ENCODE data around the gene DOCK2. TPM values are rescaled to one million over a fixed set of nuclear protein-coding genes. Genes with fewer than 3 reads are reported as not detected.

Gene DOCK2
- total and polyA plus RNA-seq, 2 of the 8 experiments (the other 6 are each of a cell fraction or from before 2014, with no cell fraction given): 3.9 to 5.7 TPM

GRCh38 chr5:169615561-169615960, 21.5 kb upstream of the DOCK2 start:
- no peaks in the 10 kb centered on the region for H3K4me1 ChIP-seq (replicated peaks in 1 of 4; ENCODE audit: control insufficient read depth in 3 of 4, insufficient read depth in 4 of 4, low read length in 3 of 4)
- no peak overlapping the region for H3K23ac ChIP-seq (ENCODE audit: insufficient read length)
- H3K56ac ChIP-seq (replicated peaks; ENCODE audit: insufficient read length, low read depth, low read length): no peak overlapping the region
- ChIA-PET POLR2A (ENCODE audit: partially characterized antibody) (no interaction called here), CTCF (ENCODE audit: partially characterized antibody) (no interaction called here)
- no peak overlapping the region for H2AK5ac ChIP-seq (ENCODE audit: low read depth, low read length)
- H2BK5ac ChIP-seq (ENCODE audit: low read depth, low read length): no peak overlapping the region
- no peak overlapping the region for H4K8ac ChIP-seq (ENCODE audit: extremely low read depth, insufficient read depth, low read length)
- no peak overlapping the region for H3K4ac ChIP-seq (replicated peaks; ENCODE audit: insufficient read length, low read depth, low read length)
- H2BK12ac ChIP-seq (ENCODE audit: low read depth, low read length): no peak overlapping the region
- peaks cover 5 to 8% of the 10 kb centered on the region in 2 experiments; a peak in 3 of 4 replicates for H3K9me3 ChIP-seq (ENCODE audit: insufficient read depth in 2 of 2, low read depth in 1 of 2, low read length in 1 of 2)
- H3K4me2 ChIP-seq (ENCODE audit: insufficient read depth in 1 of 2, low read depth in 2 of 2, low read length in 2 of 2): no peak overlapping the region
- no peak overlapping the region for H3K27ac ChIP-seq (ENCODE audit: low read depth, low read length)
- no peak overlapping the region for H3K9ac ChIP-seq (replicated peaks in 1 of 4; ENCODE audit: extremely low read depth in 1 of 4, low read depth in 3 of 4, low read length in 3 of 4)
- WGBS, 2 experiments (ENCODE audit: extremely low coverage in 1 of 2, insufficient coverage in 1 of 2, insufficient read length in 1 of 2, insufficient replicate concordance in 2 of 2, low coverage in 1 of 2, low lambda C conversion rate in 2 of 2, missing lambda C conversion rate in 1 of 2): 94% methylated on average over 1 of the region's 1 CpG; no CpG with 5 or more reads in 1 of the 2 experiments
- no peak overlapping the region for H3K14ac ChIP-seq (ENCODE audit: insufficient read length)
- H3K23me2 ChIP-seq (ENCODE audit: low read depth, low read length): no peaks in the 10 kb centered on the region
- no peaks in the 10 kb centered on the region for H3K79me2 ChIP-seq (ENCODE audit: control insufficient read depth in 1 of 2, insufficient read depth in 2 of 2, low read length in 2 of 2)
- no peak overlapping the region for H2BK15ac ChIP-seq (ENCODE audit: low read length)
- no peak overlapping the region for H2BK120ac ChIP-seq (replicated peaks; ENCODE audit: low read depth, low read length)
- no peak overlapping the region for H3K18ac ChIP-seq (ENCODE audit: extremely low read depth, low read length)
- no peak overlapping the region for H4K5ac ChIP-seq (ENCODE audit: insufficient read length, low read depth, low read length)
- no peaks in the 10 kb centered on the region for H4K20me1 ChIP-seq (replicated peaks in 1 of 2; ENCODE audit: control insufficient read depth in 1 of 2, insufficient read depth in 2 of 2, low read length in 2 of 2)
- no peak for TF ChIP-seq POLR2A (IDR thresholded peaks at IDR 0.05; ENCODE audit: control extremely low read depth in 1 of 2, low read depth in 2 of 2, low read length in 2 of 2)
- no peak for TF ChIP-seq EZH2 (IDR thresholded peaks at IDR 0.05; ENCODE audit: low read depth, low read length, severe bottlenecking)
- no peak for TF ChIP-seq TEAD4 (IDR thresholded peaks at IDR 0.05; ENCODE audit: low read depth, low read length)
- no peaks in the 10 kb centered on the region for H3K36me3 ChIP-seq (ENCODE audit: control insufficient read depth in 2 of 4, insufficient read depth in 4 of 4, low read length in 3 of 4)
- FAIRE-seq (no peak), DNase-seq (ENCODE audit: low read depth in 1 of 2, low spot score in 2 of 2) (no peak)
- no peak overlapping the region for H4K91ac ChIP-seq (replicated peaks; ENCODE audit: insufficient read length, low read length)
- H2BK20ac ChIP-seq (ENCODE audit: low read length): no peak overlapping the region
- H2AFZ ChIP-seq (ENCODE audit: low read length): no peak overlapping the region
- no peaks in the 10 kb centered on the region for H3K27me3 ChIP-seq (replicated peaks in 1 of 4; ENCODE audit: control insufficient read depth in 3 of 4, extremely low read depth in 1 of 4, insufficient read depth in 3 of 4, low read length in 3 of 4)
- no peak overlapping the region for H3K4me3 ChIP-seq (ENCODE audit: extremely low read depth in 1 of 4, insufficient read depth in 2 of 4, low read depth in 3 of 4, low read length in 4 of 4)
- H3K79me1 ChIP-seq (ENCODE audit: low read depth, low read length): no peaks in the 10 kb centered on the region
